ENCODE measurements around the gene KNTC1.
"Not testable (repeated sequence)": the region's sequence is repeated elsewhere in the genome, so short reads cannot be mapped to it uniquely, and the experiment has no call there.

KNTC1 gene

GRCh38 chr12:122653291-122653690, 126.2 kb downstream of the KNTC1 start:
- DNase-seq, result not testable (repeated sequence)

DNA sequence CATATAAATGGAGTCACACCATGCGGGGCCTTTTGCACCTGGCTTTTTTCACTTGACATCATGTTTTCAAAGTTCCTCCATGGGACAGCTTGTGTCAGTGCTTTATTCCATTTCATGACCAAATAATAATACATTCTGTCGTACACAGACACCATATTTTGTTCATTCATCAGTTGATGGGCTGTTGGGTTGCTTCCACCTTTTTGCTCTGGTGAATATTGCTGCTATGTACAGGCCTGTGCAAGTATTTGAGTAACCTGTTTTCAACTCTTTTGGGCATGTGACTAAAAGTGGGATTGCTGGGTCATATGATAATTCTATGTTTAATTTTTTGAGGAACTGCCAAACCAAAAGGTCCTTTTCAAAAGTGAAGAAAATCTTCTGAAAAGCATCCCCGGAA, 129.2 kb downstream of the KNTC1 start:
- no peak for DNase-seq

DNA sequence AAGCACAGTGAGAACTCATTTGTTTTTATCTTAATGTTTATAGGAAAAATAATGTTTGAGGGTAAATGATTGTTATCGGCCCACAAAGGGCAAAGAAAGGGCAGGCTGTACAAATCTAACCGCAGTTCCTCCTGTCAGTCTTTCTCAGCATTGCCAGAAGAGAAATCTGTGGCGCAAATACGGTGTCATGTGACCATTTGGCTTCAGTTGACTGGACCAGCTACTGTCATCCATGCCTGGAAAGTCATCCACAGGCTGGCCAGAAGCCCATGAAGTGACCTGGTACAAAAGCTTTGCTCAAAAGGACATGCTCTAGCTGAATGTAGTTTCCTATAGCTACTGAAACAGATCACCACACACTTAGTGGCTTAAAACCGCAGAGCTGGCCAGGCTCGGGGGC, 132.5 kb downstream of the KNTC1 start:
- no peak for DNase-seq

GRCh38 chr12:122661246-122661645, 134.2 kb downstream of the KNTC1 start:
- DNase-seq, result no peak

- DNase-seq, result no peak
Measured at GRCh38 chr12:122661938-122662337, 134.9 kb downstream of the KNTC1 start.

GRCh38 chr12:122665349-122665748, 138.3 kb downstream of the KNTC1 start:
- no peak for DNase-seq

- DNase-seq, result no peak
Measured at GRCh38 chr12:122665759-122666158, 138.7 kb downstream of the KNTC1 start.

GRCh38 chr12:122668268-122668667, 141.2 kb downstream of the KNTC1 start:
- no peak for DNase-seq

DNA sequence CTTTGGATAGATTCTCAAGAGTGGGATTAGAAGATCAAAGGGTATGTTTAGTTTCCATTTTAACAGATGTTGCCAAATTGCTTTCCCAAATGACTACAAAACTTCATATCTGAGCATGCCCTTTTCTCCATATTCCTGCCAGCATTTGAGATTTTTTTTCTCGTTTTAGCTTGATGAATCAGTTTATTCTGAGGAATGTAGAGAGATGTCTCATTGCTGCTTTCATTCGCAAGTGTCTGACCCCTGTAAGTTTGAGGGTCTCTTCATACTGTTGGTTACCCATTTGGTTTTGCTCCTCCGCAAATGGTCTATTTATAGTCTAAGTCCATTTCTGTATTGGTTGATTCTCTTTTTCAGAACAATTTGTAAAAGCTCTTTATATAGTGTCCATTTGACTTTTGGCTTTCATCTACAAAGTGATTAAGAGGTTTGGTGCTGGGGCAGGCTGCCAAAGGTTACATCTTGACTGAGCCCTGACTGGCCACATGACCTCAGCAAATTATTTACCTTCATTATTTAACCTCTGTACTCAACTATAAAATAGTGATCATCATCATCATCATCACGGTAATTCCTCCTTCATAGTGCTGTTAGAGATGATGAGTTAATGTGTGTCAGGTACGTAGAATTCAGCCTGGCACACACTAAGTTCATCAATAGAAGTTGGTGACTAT, 142.5 kb downstream of the KNTC1 start:
- peak; percentile 87 for DNase-seq

DNA sequence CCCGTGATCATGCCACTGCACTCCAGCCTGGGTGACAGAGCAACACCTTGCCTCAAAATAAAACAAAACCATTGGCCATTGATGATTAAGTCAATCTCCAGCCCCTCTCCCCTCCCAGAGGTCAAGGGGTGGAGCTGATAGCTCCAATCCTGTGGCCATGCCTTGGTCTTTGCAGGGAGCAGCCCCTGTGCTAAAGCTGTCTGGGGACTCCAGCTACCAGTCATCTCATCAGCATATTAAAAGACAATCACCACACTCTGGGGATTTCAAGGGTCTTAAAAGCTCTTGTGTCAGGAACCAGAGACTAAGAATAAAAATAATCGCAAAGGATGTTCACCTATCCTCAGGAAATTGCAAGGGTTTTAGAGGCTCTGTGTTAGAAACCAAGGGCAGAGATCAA, 145.5 kb downstream of the KNTC1 start:
- DNase-seq, result no peak
